Lung (tissue), 12 donors: ENCODE results near the gene NUCKS1. TPM values are rescaled to one million over a fixed set of nuclear protein-coding genes. Genes with fewer than 3 reads are reported as not detected.

Experiments
- ATAC-seq: fragments of 200-7000 bp; cut with Tn5 transposase; one replicate; pipeline ENCODE4 v1.9.1; 2020; ENCODE audit warnings: moderate number of reproducible peaks; ENCODE audit not compliant: insufficient read depth, low FRiP score
- DNase-seq, 3 donors: peaks; one replicate each; pipeline ENCODE4 v3.0.0-alpha.2; 2013 to 2017
- H3K27ac ChIP-seq, 2 donors: one replicate each; pipeline ENCODE4 v1.5.1; 2013; ENCODE audit warnings: mild to moderate bottlenecking in 2 of 2, moderate library complexity in 2 of 2, control low read depth in 1 of 2, inconsistent platforms in 1 of 2, low read depth in 1 of 2, low read length in 1 of 2
- H3K27me3 ChIP-seq, 3 donors: one replicate each; pipeline ENCODE4 v1.5.1; 2013; ENCODE audit warnings: low read length in 2 of 3; ENCODE audit not compliant: control insufficient read depth in 3 of 3, insufficient read depth in 3 of 3
- H3K36me3 ChIP-seq, 4 donors: one replicate each; pipeline ENCODE4 v1.5.1; 2013; ENCODE audit warnings: low read length in 4 of 4, mild to moderate bottlenecking in 1 of 4, moderate library complexity in 1 of 4; ENCODE audit not compliant: control insufficient read depth in 4 of 4, insufficient read depth in 4 of 4
- H3K4me1 ChIP-seq, 5 donors: one replicate each; pipeline ENCODE4 v1.5.1; 2013; ENCODE audit warnings: low read length in 5 of 5, mild to moderate bottlenecking in 2 of 5, moderate library complexity in 1 of 5; ENCODE audit not compliant: control insufficient read depth in 5 of 5, insufficient read depth in 5 of 5
- H3K4me3 ChIP-seq: one replicate; pipeline ENCODE4 v1.5.1; 2013; ENCODE audit warnings: mild to moderate bottlenecking, control low read depth, moderate library complexity
- H3K9ac ChIP-seq, 2 donors: one replicate each; pipeline ENCODE4 v1.5.1; 2013; ENCODE audit warnings: low read length in 2 of 2, control low read depth in 1 of 2; ENCODE audit not compliant: insufficient read depth in 1 of 2
- H3K9me3 ChIP-seq, 4 donors: one replicate each; pipeline ENCODE4 v1.5.1; 2013; ENCODE audit warnings: low read length in 3 of 4, mild to moderate bottlenecking in 1 of 4, moderate library complexity in 1 of 4; ENCODE audit not compliant: control insufficient read depth in 4 of 4, insufficient read depth in 3 of 4
- CTCF ChIP-seq: IDR thresholded peaks from 2 replicates; pipeline ENCODE4 v1.5.1; 2012; ENCODE audit warnings: mild to moderate bottlenecking; ENCODE audit errors: control extremely low read depth, extremely low read depth
- WGBS, 2 donors: extraction: QIAGEN DNeasy Blood & Tissue Kit; methylation state at CpG; one replicate each; pipeline ENCODE4 v1.1.7; 2013; 5-methylcytosine and 5-hydroxymethylcytosine counted together
- polyA plus RNA-seq, 2 donors: library from polyadenylated mRNA; stranded (reverse); fragments of 200-250 nt; gene quantifications; one replicate each; pipeline ENCODE4 v1.2.1, GENCODE V29; 2013
- total RNA-seq, 2 donors: library from RNA; depleted of rRNA in 1 of 2; stranded (reverse); fragments of >200 nt in 1 of 2; gene quantifications; one replicate each; pipeline ENCODE4 v1.2.1, GENCODE V29; 2014 to 2021
- donor health status: control.
- donor health status: control.
- donor health status: Bipolar disorder and iron deficiency.
- donor health status: healthy.
- donor health status: DM: yes; HTN: yes; CAD: no.

The NUCKS1 gene
- total and polyA plus RNA-seq, 4 donors = 28.6 to 285 (median 82.6) TPM

GRCh38 chr1:205739348-205740160, 10.4 kb downstream of the NUCKS1 start:
- peaks cover 3 to 16% (median 4%) of the 10 kb centered on the region in 5 donors for H3K4me1 ChIP-seq
- no peaks in the 10 kb centered on the region for H3K9me3 ChIP-seq
- H3K27me3 ChIP-seq = no peaks in the 10 kb centered on the region
- DNase-seq = peak in 2 of 3 donors; percentile 29 to 51
- no peak overlapping the region for H3K27ac ChIP-seq
- 65 to 68% methylated on average over 5 of the region's 5 CpGs for WGBS, 2 donors
- no peak for TF ChIP-seq CTCF
- H3K36me3 ChIP-seq = peaks cover 2 to 18% (median 10%) of the 10 kb centered on the region in 4 donors
- no peak for ATAC-seq
- H3K9ac ChIP-seq = no peak overlapping the region
- no peak overlapping the region for H3K4me3 ChIP-seq

GRCh38 chr1:205735218-205735617, 14.8 kb downstream of the NUCKS1 start:
- DNase-seq (no peak), ATAC-seq (no peak)
- no peaks in the 10 kb centered on the region for H3K9me3 ChIP-seq
- no peak for TF ChIP-seq CTCF
- H3K36me3 ChIP-seq = peaks cover under 1 to 12% (median 7%) of the 10 kb centered on the region in 4 donors
- WGBS, 2 donors = 90 to 93% methylated on average over 1 of the region's 1 CpG
- H3K27me3 ChIP-seq = no peaks in the 10 kb centered on the region
- no peak overlapping the region for H3K4me3 ChIP-seq
- H3K27ac ChIP-seq = no peak overlapping the region
- H3K9ac ChIP-seq = no peak overlapping the region
- peaks cover 0 to 6% (median 0%) of the 10 kb centered on the region in 5 donors for H3K4me1 ChIP-seq

- peaks cover 1 to 12% (median 3%) of the 10 kb centered on the region in 4 donors for H3K36me3 ChIP-seq
- DNase-seq = no peak
- H3K9ac ChIP-seq = no peak overlapping the region
- no peaks in the 10 kb centered on the region for H3K9me3 ChIP-seq
- H3K27ac ChIP-seq = no peak overlapping the region
- no peak overlapping the region for H3K4me3 ChIP-seq
- no peak for ATAC-seq
- peaks cover 0 to 4% (median 3%) of the 10 kb centered on the region in 5 donors for H3K4me1 ChIP-seq
- no peaks in the 10 kb centered on the region for H3K27me3 ChIP-seq
- TF ChIP-seq CTCF = no peak
- WGBS, 2 donors = 95% methylated on average over 2 of the region's 2 CpGs
These were observed 16.4 kb downstream of the NUCKS1 start for GRCh38 chr1:205733438-205734175.
